Astrocyte (in vitro differentiated cells and primary cell): ENCODE measurements around the gene HS6ST3. TPM values are rescaled to one million over a fixed set of nuclear protein-coding genes. Genes with fewer than 3 reads are reported as not detected.

Experiments used
- DNase-seq: peaks from one replicate; pipeline ENCODE4 v3.0.0-alpha.2; 2010; ENCODE audit warnings: low read depth
- FAIRE-seq: peaks from 2 replicates; lab custom pipeline; 2011; peaks lifted over from hg19 to GRCh38; lab: Jason Lieb, UNC
- H2AFZ ChIP-seq: 2 replicates; pipeline ENCODE4 v1.6.0; 2012; ENCODE audit warnings: low read depth, low read length, inconsistent platforms
- H3K27ac ChIP-seq: 2 replicates; pipeline ENCODE4 v1.5.1; 2011; ENCODE audit warnings: low read depth, low read length, inconsistent platforms
- H3K27me3 ChIP-seq: 2 replicates; pipeline ENCODE4 v1.6.0; 2011; ENCODE audit warnings: low read length, inconsistent platforms; ENCODE audit not compliant: insufficient read depth
- H3K36me3 ChIP-seq: 2 replicates; pipeline ENCODE4 v1.5.1; 2011; ENCODE audit warnings: low read length, inconsistent platforms; ENCODE audit not compliant: insufficient read depth
- H3K4me1 ChIP-seq: 2 replicates; pipeline ENCODE4 v1.5.1; 2011; ENCODE audit warnings: low read length, inconsistent platforms; ENCODE audit not compliant: insufficient read depth
- H3K4me2 ChIP-seq: 2 replicates; pipeline ENCODE4 v1.6.0; 2012; ENCODE audit warnings: low read length, inconsistent platforms
- H3K4me3 ChIP-seq: 2 replicates; pipeline ENCODE4 v1.5.1; 2011; ENCODE audit warnings: low read depth, mild to moderate bottlenecking, low read length, inconsistent platforms; ENCODE audit not compliant: insufficient read depth
- H3K79me2 ChIP-seq: 2 replicates; pipeline ENCODE4 v1.6.0; 2012; ENCODE audit warnings: mild to moderate bottlenecking, low read length, inconsistent platforms; ENCODE audit not compliant: insufficient read depth
- H3K9ac ChIP-seq: 2 replicates; pipeline ENCODE4 v1.6.0; 2012; ENCODE audit warnings: mild to moderate bottlenecking, low read length, inconsistent platforms
- H3K9me3 ChIP-seq: 2 replicates; pipeline ENCODE4 v1.5.1; 2012; ENCODE audit warnings: low read depth, mild to moderate bottlenecking, low read length, inconsistent platforms; ENCODE audit not compliant: insufficient read depth
- H4K20me1 ChIP-seq: 2 replicates; pipeline ENCODE4 v1.6.0; 2012; ENCODE audit warnings: low read length, inconsistent platforms; ENCODE audit not compliant: insufficient read depth
- H3K27ac Mint-ChIP-seq: one replicate; pipeline ENCODE4 v1.8.0; 2021; ENCODE audit warnings: mild to moderate bottlenecking, mixed read lengths; ENCODE audit not compliant: unreplicated experiment
- H3K27me3 Mint-ChIP-seq: one replicate; pipeline ENCODE4 v1.8.0; 2021; ENCODE audit warnings: low read depth, mixed read lengths; ENCODE audit not compliant: unreplicated experiment
- H3K36me3 Mint-ChIP-seq: one replicate; pipeline ENCODE4 v1.8.0; 2021; ENCODE audit warnings: low read depth, mixed read lengths; ENCODE audit not compliant: unreplicated experiment
- H3K4me1 Mint-ChIP-seq: one replicate; pipeline ENCODE4 v1.8.0; 2021; ENCODE audit warnings: low read depth, mixed read lengths; ENCODE audit not compliant: unreplicated experiment
- H3K4me3 Mint-ChIP-seq: one replicate; pipeline ENCODE4 v1.8.0; 2021; ENCODE audit warnings: mild to moderate bottlenecking, moderate library complexity, mixed read lengths; ENCODE audit not compliant: unreplicated experiment
- H3K9me3 Mint-ChIP-seq: one replicate; pipeline ENCODE4 v1.8.0; 2021; ENCODE audit warnings: mild to moderate bottlenecking, mixed read lengths; ENCODE audit not compliant: unreplicated experiment
- EZH2 ChIP-seq: IDR thresholded peaks from 2 replicates; pipeline ENCODE4 v1.6.1; 2012; ENCODE audit warnings: mild to moderate bottlenecking, low read length, inconsistent platforms; ENCODE audit not compliant: insufficient read depth
- total RNA-seq: library from RNA; stranded (reverse); gene quantifications from 2 replicates; pipeline ENCODE4 v1.2.1, GENCODE V29; 2021
- TF ChIP-seq, protein P1 (sequence below): IDR thresholded peaks from 2 replicates; pipeline ENCODE4 v1.5.1; 2011; ENCODE audit warnings: low read depth, mild to moderate bottlenecking, inconsistent platforms, low read length, moderate library complexity; ENCODE audit not compliant: insufficient read depth

The HS6ST3 gene
- total RNA-seq, 1 donor from 2014 or later, result 0.07 TPM

DNA sequence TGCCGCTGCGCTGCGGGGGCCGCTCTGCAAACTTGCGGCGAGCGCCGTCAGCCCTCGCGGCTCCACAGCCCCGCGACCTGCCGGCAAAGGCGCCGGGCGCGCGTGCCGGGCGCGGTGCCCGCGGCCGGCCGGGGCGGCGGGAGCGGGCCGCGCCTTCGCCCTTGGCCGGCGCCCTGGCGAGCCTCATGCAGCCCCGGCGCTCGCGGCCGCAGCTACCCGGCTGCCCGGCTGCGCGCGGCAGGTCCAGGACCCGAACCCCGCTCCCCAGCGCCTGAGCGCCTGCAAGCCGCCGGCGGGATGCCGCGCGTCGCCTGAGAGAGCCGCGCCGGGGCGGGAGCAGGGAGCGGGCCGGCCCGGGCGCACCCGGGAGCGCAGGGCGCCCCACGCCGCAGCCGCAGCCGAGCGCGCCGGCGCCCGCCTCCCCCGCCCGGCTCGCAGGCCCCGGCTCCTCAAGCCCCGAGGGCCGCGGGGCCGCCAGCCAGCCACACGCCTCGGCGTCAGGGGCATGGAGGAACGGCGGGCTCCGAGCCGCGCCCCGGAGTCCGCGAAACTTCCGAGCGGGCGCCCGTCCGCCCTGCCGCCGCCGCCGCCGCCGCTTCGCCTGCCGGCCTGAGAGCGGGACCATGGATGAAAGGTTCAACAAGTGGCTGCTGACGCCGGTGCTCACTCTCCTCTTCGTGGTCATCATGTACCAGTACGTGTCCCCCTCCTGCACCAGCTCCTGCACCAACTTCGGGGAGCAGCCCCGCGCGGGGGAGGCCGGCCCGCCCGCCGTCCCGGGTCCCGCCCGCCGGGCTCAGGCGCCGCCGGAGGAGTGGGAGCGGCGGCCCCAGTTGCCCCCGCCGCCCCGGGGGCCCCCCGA lies 564 bp downstream of the HS6ST3 start:
- H3K27ac Mint-ChIP-seq, result no peak overlapping the region
- H3K4me1 ChIP-seq, result peaks cover 4% of the 10 kb centered on the region

DNA sequence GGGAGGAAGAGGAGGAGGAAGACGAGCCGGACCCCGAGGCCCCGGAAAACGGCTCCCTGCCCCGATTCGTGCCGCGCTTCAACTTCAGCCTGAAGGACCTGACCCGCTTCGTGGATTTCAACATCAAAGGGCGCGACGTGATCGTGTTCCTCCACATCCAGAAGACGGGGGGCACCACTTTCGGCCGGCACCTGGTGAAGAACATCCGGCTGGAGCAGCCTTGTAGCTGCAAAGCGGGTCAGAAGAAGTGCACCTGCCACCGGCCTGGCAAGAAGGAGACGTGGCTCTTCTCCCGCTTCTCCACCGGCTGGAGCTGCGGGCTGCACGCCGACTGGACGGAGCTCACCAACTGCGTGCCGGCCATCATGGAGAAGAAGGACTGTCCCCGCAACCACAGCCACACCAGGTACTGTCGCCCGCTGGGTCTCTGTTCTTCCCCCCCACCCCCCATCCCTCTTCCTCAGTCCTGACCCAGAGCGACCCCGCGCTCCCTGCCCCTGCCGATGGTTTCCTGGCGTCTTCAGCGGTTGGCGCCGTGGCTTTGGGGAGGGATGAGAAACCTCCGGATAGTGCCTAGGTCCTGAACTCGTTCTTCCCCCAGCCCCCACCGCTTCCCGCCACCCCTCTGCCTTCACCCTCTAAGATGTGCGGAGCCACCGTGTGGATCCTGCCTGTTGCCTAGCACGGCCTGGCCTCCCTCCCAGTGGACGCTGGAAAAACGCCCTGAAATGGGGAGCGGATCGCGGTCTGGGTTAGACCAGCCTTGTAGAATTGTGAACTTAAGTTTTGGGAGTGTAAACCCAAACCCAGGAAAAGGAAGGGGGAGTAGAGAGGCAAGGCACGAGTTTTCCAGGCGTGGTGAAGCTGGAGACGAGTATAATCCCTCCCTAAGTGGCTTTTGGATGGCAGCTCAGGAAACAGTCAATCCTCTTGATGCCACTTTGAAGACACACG lies 1.5 kb downstream of the HS6ST3 start:
- no peaks in the 10 kb centered on the region for H3K9me3 ChIP-seq
- DNase-seq, result no peak
- H3K79me2 ChIP-seq, result no peaks in the 10 kb centered on the region
- Mint-ChIP-seq H3K4me1 (no peaks in the 10 kb centered on the region), H3K9me3 (no peaks in the 10 kb centered on the region), H3K4me3 (peak overlapping the region; percentile 77), H3K27me3 (peaks cover 70% of the 10 kb centered on the region), H3K27ac (no peak overlapping the region), H3K36me3 (no peaks in the 10 kb centered on the region)
- no peak overlapping the region for H3K27ac ChIP-seq
- peak overlapping the region; percentile 58 for H2AFZ ChIP-seq
- H3K4me3 ChIP-seq, result peak overlapping the region; percentile 15
- no peak overlapping the region for H3K9ac ChIP-seq
- no peak for FAIRE-seq
- no peaks in the 10 kb centered on the region for H4K20me1 ChIP-seq
- H3K4me2 ChIP-seq, result peak overlapping the region; percentile 94
- H3K4me1 ChIP-seq, result peaks cover 4% of the 10 kb centered on the region
- H3K36me3 ChIP-seq, result no peaks in the 10 kb centered on the region
- peaks cover 50% of the 10 kb centered on the region for H3K27me3 ChIP-seq
- TF ChIP-seq, protein P1, sequence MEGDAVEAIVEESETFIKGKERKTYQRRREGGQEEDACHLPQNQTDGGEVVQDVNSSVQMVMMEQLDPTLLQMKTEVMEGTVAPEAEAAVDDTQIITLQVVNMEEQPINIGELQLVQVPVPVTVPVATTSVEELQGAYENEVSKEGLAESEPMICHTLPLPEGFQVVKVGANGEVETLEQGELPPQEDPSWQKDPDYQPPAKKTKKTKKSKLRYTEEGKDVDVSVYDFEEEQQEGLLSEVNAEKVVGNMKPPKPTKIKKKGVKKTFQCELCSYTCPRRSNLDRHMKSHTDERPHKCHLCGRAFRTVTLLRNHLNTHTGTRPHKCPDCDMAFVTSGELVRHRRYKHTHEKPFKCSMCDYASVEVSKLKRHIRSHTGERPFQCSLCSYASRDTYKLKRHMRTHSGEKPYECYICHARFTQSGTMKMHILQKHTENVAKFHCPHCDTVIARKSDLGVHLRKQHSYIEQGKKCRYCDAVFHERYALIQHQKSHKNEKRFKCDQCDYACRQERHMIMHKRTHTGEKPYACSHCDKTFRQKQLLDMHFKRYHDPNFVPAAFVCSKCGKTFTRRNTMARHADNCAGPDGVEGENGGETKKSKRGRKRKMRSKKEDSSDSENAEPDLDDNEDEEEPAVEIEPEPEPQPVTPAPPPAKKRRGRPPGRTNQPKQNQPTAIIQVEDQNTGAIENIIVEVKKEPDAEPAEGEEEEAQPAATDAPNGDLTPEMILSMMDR, result no peak
- TF ChIP-seq EZH2, result peak; percentile 97

More for the DNA sequence above, 564 bp downstream of the HS6ST3 start:
- Mint-ChIP-seq H3K36me3 (no peaks in the 10 kb centered on the region), H3K4me3 (no peak overlapping the region), H3K4me1 (no peaks in the 10 kb centered on the region), H3K9me3 (no peaks in the 10 kb centered on the region), H3K27me3 (peaks cover 70% of the 10 kb centered on the region)
- TF ChIP-seq, protein P1, result no peak
- peak; percentile 63 for TF ChIP-seq EZH2
- H3K36me3 ChIP-seq, result no peaks in the 10 kb centered on the region
- H3K4me3 ChIP-seq, result peak overlapping the region; percentile 59
- H3K79me2 ChIP-seq, result no peaks in the 10 kb centered on the region
- no peak overlapping the region for H3K9ac ChIP-seq
- DNase-seq (no peak), FAIRE-seq (no peak)
- no peaks in the 10 kb centered on the region for H3K9me3 ChIP-seq
- H4K20me1 ChIP-seq, result no peaks in the 10 kb centered on the region
- peak overlapping the region; percentile 79 for H2AFZ ChIP-seq
- peak overlapping the region; percentile 94 for H3K4me2 ChIP-seq
- H3K27ac ChIP-seq, result no peak overlapping the region
- H3K27me3 ChIP-seq, result peaks cover 51% of the 10 kb centered on the region
